HFFc6 (cell line): ENCODE results near the gene NR1D2. TPM values are rescaled to one million over a fixed set of nuclear protein-coding genes. Genes with fewer than 3 reads are reported as not detected.

Experiments used
- DNase-seq: peaks from one replicate; pipeline ENCODE4 v3.0.0-alpha.2; 2018
- H3K27ac Mint-ChIP-seq: 2 replicates; pipeline ENCODE4 v1.8.0; 2020; ENCODE audit warnings: mild to moderate bottlenecking, mixed read lengths
- H3K27me3 Mint-ChIP-seq: 2 replicates; pipeline ENCODE4 v1.8.0; 2021; ENCODE audit warnings: mild to moderate bottlenecking, moderate library complexity, mixed read lengths; ENCODE audit not compliant: insufficient read depth
- H3K36me3 Mint-ChIP-seq: 2 replicates; pipeline ENCODE4 v1.8.0; 2021; ENCODE audit warnings: low read depth, mixed read lengths
- H3K4me1 Mint-ChIP-seq: 2 replicates; pipeline ENCODE4 v1.8.0; 2020; ENCODE audit warnings: low read depth, mixed read lengths
- H3K4me3 Mint-ChIP-seq: 2 replicates; pipeline ENCODE4 v1.8.0; 2020; ENCODE audit warnings: mild to moderate bottlenecking, moderate library complexity, mixed read lengths
- H3K9me3 Mint-ChIP-seq: 2 replicates; pipeline ENCODE4 v1.8.0; 2020; ENCODE audit warnings: mild to moderate bottlenecking, mixed read lengths
- total RNA-seq, 6 experiments: library from RNA; stranded (reverse); fragmentation: NEBNext Ultra II Directional; extraction: Animal tissue kit (Norgen Biotek cat#: 25700); gene quantifications; 2 replicates in 1 of 6; 3 replicates in 5 of 6; pipeline ENCODE4 v1.2.3, GENCODE V29; 2021
- TF ChIP-seq, protein P1 (sequence below): fragments of 200-600 bp; sonication (generic); IDR thresholded peaks from 2 replicates; pipeline ENCODE4 v1.5.0; 2021; ENCODE audit warnings: antibody characterized with exemption, mild to moderate bottlenecking

The NR1D2 gene
- total RNA-seq, 6 experiments from 2014 or later, result 36.0 to 43.7 (median 40.9) TPM

DNA sequence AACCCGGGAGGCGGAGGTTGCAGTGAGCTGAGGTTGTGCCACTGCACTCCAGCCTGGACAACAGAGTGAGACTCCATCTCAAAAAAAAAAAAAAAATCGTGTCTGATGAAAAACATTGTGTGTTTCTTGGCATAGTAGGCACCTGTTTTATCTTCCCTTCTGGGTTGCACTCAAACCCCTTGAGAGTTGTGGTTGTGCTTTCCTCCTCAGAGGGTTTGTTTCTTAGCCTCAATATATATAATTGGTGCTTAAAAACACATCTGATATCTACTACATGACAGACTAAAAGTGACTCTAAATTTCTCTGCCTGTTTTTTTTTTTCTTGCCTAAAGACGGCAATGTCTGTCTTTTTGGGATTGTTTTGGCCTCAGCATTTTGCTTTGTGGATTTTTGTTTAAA lies 7.6 kb downstream of the NR1D2 start:
- no peak for DNase-seq
- Mint-ChIP-seq H3K4me1 (peaks cover 55% of the 10 kb centered on the region), H3K36me3 (peaks cover 36% of the 10 kb centered on the region), H3K27ac (no peak overlapping the region), H3K9me3 (no peaks in the 10 kb centered on the region), H3K4me3 (no peak overlapping the region), H3K27me3 (peaks cover 3% of the 10 kb centered on the region; the same call in 1 of the 2 replicates)
- TF ChIP-seq, protein P1, sequence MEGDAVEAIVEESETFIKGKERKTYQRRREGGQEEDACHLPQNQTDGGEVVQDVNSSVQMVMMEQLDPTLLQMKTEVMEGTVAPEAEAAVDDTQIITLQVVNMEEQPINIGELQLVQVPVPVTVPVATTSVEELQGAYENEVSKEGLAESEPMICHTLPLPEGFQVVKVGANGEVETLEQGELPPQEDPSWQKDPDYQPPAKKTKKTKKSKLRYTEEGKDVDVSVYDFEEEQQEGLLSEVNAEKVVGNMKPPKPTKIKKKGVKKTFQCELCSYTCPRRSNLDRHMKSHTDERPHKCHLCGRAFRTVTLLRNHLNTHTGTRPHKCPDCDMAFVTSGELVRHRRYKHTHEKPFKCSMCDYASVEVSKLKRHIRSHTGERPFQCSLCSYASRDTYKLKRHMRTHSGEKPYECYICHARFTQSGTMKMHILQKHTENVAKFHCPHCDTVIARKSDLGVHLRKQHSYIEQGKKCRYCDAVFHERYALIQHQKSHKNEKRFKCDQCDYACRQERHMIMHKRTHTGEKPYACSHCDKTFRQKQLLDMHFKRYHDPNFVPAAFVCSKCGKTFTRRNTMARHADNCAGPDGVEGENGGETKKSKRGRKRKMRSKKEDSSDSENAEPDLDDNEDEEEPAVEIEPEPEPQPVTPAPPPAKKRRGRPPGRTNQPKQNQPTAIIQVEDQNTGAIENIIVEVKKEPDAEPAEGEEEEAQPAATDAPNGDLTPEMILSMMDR, result no peak

DNA sequence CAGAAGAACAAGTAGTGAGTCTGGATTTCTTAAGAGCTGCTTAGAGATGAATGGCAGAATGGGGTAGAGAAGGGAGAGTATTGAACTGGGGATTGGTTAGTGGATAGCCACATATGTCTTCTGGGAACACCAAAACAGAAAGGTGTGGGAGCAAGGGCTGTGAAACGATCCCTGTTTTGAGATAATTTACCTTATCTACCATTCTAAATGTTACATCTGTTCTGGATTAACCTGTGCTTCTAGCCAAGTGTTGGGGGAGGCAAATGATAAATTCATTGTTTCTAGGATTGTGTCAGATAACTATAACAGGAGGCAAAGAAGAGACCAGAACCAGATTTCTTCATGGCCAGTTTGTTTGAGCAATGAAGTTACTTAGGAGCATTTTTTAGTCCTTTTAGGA lies 8.4 kb downstream of the NR1D2 start:
- Mint-ChIP-seq H3K9me3 (no peaks in the 10 kb centered on the region), H3K4me3 (no peak overlapping the region), H3K27me3 (peaks cover 3% of the 10 kb centered on the region; the same call in 1 of the 2 replicates), H3K27ac (no peak overlapping the region; the same call in 1 of the 2 replicates), H3K4me1 (peaks cover 54% of the 10 kb centered on the region), H3K36me3 (peaks cover 33% of the 10 kb centered on the region)
- DNase-seq, result no peak
- TF ChIP-seq, protein P1, result no peak

GRCh38 chr3:23954144-23954543 lies 9.1 kb downstream of the NR1D2 start:
- H3K27ac Mint-ChIP-seq, result no peak overlapping the region
- peaks cover 33% of the 10 kb centered on the region for H3K36me3 Mint-ChIP-seq
- peaks cover 55% of the 10 kb centered on the region for H3K4me1 Mint-ChIP-seq
- no peak for DNase-seq
- H3K27me3 Mint-ChIP-seq, result peaks cover 3% of the 10 kb centered on the region; the same call in 1 of the 2 replicates
- H3K4me3 Mint-ChIP-seq, result no peak overlapping the region
- no peaks in the 10 kb centered on the region for H3K9me3 Mint-ChIP-seq
- TF ChIP-seq, protein P1, result no peak

- H3K9me3 Mint-ChIP-seq, result no peaks in the 10 kb centered on the region
These were observed 11.6 kb downstream of the NR1D2 start for GRCh38 chr3:23956701-23957100.

GRCh38 chr3:23959135-23959900 lies 14.2 kb downstream of the NR1D2 start:
- peaks cover 66% of the 10 kb centered on the region for H3K36me3 Mint-ChIP-seq
- peak overlapping the region; percentile 46 for H3K4me3 Mint-ChIP-seq
- H3K27ac Mint-ChIP-seq, result peak overlapping the region; percentile 80
- TF ChIP-seq, protein P1, result no peak
- no peaks in the 10 kb centered on the region for H3K9me3 Mint-ChIP-seq
- DNase-seq, result peak; percentile 92
- H3K4me1 Mint-ChIP-seq, result peaks cover 54% of the 10 kb centered on the region
- peaks cover 3% of the 10 kb centered on the region for H3K27me3 Mint-ChIP-seq

More at GRCh38 chr3:23956701-23957100, 11.6 kb downstream of the NR1D2 start:
- H3K27ac Mint-ChIP-seq, result no peak overlapping the region
- H3K4me1 Mint-ChIP-seq, result peaks cover 44% of the 10 kb centered on the region
- no peak overlapping the region for H3K4me3 Mint-ChIP-seq
- H3K36me3 Mint-ChIP-seq, result peaks cover 46% of the 10 kb centered on the region
- TF ChIP-seq, protein P1, result no peak
- no peak for DNase-seq
- H3K27me3 Mint-ChIP-seq, result peaks cover 3% of the 10 kb centered on the region; the same call in 1 of the 2 replicates
